Nephron progenitor cell (in vitro differentiated cells): ENCODE measurements around the gene LGALS3.

Experiments used
- DNase-seq: peaks from one replicate; pipeline ENCODE4 v3.0.0; 2021
- H3K27ac Mint-ChIP-seq: 2 replicates; pipeline ENCODE4 v1.8.0; 2021; ENCODE audit warnings: mild to moderate bottlenecking, moderate library complexity, mixed read lengths
- H3K27me3 Mint-ChIP-seq: 2 replicates; pipeline ENCODE4 v1.8.0; 2021; ENCODE audit warnings: mild to moderate bottlenecking, low read depth, mixed read lengths; ENCODE audit not compliant: poor library complexity
- H3K36me3 Mint-ChIP-seq: 2 replicates; pipeline ENCODE4 v1.8.0; 2021; ENCODE audit warnings: low read depth, mixed read lengths
- H3K4me1 Mint-ChIP-seq: 2 replicates; pipeline ENCODE4 v1.8.0; 2021; ENCODE audit warnings: mixed read lengths
- H3K4me3 Mint-ChIP-seq: 2 replicates; pipeline ENCODE4 v1.8.0; 2021; ENCODE audit warnings: mild to moderate bottlenecking, moderate library complexity, mixed read lengths
- H3K9me3 Mint-ChIP-seq: 2 replicates; pipeline ENCODE4 v1.8.0; 2021; ENCODE audit warnings: mild to moderate bottlenecking, moderate library complexity, mixed read lengths
- CTCF ChIP-seq: fragments of 200-600 bp; sonication (generic); IDR thresholded peaks from 2 replicates; pipeline ENCODE4 v1.5.0; 2021; ENCODE audit warnings: antibody characterized with exemption

LGALS3 gene

GRCh38 chr14:55170526-55170925 is 41.5 kb downstream of the LGALS3 start:
- no peak for DNase-seq
- Mint-ChIP-seq H3K4me3 (no peak overlapping the region), H3K9me3 (no peaks in the 10 kb centered on the region), H3K27me3 (no peaks in the 10 kb centered on the region), H3K27ac (no peak overlapping the region), H3K36me3 (peaks cover 51% of the 10 kb centered on the region), H3K4me1 (no peaks in the 10 kb centered on the region)
- no peak for TF ChIP-seq CTCF

DNA sequence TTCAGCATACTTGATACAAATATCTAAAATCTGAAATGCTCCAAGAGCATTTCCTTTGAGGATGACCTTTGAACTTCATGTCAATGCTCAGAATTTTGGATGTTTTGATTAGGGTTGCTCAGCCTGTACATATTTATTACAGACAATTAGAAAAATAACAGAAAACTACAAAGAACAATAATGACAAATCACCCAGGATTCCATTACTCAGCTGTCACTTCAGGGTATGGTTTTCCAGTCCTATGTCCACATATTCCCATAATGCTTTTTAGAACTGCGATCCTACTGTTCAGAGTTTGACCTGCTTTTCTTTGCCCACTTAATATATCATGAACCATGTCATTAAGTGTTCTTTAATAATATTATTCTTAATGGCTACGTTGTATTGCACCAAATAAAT is 51.0 kb downstream of the LGALS3 start:
- Mint-ChIP-seq H3K27me3 (no peaks in the 10 kb centered on the region), H3K27ac (no peak overlapping the region), H3K4me3 (no peak overlapping the region), H3K36me3 (peaks cover 81% of the 10 kb centered on the region), H3K4me1 (no peaks in the 10 kb centered on the region), H3K9me3 (no peaks in the 10 kb centered on the region)
- no peak for DNase-seq
- TF ChIP-seq CTCF: no peak

DNA sequence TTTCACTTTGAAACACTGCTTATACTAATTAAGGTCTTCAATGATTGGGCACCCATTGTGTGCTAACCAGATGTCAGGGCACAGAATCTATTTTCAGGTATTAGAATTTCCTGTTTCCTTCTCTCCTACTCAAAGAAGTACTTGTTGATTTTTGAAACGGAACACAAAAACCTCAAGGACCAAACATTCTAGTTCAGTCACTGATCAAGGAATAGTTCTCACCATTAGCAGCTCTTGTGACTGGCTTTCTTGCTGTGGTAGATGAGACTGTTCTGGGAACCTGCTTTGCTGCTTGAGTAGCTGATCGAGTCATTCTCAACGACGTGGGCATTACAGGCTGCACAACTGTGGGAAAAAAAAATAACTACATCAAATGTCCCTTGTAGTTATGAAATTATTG is 51.4 kb downstream of the LGALS3 start:
- DNase-seq: no peak
- H3K27ac Mint-ChIP-seq: no peak overlapping the region
- no peak overlapping the region for H3K4me3 Mint-ChIP-seq
- peaks cover 79% of the 10 kb centered on the region for H3K36me3 Mint-ChIP-seq
- no peaks in the 10 kb centered on the region for H3K27me3 Mint-ChIP-seq
- H3K4me1 Mint-ChIP-seq: no peaks in the 10 kb centered on the region
- H3K9me3 Mint-ChIP-seq: no peaks in the 10 kb centered on the region
- TF ChIP-seq CTCF: no peak

DNA sequence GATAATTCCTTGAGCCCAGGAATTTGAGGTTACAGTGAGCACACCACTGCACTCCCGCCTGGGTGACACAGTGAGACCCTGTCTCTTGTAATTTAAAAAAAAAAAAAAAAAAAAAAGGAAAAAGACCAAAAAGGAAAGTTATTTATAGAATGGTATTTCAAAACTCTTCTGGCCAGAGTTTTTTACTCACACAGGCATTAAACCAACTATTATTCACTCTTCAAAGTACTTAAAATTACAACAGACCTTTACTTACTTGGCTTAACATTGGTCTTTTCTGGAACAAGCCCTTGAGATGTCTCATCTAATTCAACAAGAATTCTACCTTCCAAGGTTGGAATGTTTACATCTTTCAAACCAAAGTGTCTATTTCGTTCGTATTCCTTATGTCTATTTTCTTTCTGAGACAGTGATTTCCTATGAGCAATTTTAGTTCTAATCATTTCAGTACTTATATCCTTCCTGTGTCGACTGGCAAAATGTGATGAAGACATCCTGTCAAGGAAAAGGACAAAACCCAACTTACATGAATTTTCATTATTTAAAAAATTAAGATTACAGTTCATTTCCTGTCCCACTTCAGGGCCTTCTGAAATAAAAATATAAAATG is 59.7 kb downstream of the LGALS3 start:
- TF ChIP-seq CTCF: no peak
- no peak for DNase-seq
- Mint-ChIP-seq H3K4me1 (peaks cover 22% of the 10 kb centered on the region), H3K9me3 (peaks cover 10% of the 10 kb centered on the region), H3K27me3 (no peaks in the 10 kb centered on the region), H3K27ac (no peak overlapping the region), H3K4me3 (peak overlapping the region; percentile 94), H3K36me3 (peaks cover 36% of the 10 kb centered on the region)

DNA sequence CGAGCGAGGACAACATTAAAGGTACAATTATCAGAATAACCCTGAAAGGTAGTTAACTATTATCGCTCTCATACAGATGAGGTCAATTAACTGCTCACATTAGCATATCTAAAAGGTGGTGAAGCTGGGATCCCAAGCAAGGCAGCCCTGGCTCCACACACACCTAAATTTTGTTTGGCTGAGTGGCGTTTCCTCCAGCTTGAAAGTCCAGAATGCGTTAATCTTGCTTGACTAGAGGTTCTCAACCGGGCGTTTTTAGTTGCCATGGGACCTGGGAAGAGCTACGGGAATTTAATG is 61.8 kb downstream of the LGALS3 start:
- Mint-ChIP-seq H3K36me3 (peaks cover 29% of the 10 kb centered on the region), H3K27ac (peak overlapping the region; percentile 93), H3K27me3 (peaks cover 2% of the 10 kb centered on the region), H3K4me3 (peak overlapping the region; percentile 94), H3K9me3 (peaks cover 10% of the 10 kb centered on the region), H3K4me1 (peaks cover 22% of the 10 kb centered on the region)
- DNase-seq: no peak
- TF ChIP-seq CTCF: no peak

DNA sequence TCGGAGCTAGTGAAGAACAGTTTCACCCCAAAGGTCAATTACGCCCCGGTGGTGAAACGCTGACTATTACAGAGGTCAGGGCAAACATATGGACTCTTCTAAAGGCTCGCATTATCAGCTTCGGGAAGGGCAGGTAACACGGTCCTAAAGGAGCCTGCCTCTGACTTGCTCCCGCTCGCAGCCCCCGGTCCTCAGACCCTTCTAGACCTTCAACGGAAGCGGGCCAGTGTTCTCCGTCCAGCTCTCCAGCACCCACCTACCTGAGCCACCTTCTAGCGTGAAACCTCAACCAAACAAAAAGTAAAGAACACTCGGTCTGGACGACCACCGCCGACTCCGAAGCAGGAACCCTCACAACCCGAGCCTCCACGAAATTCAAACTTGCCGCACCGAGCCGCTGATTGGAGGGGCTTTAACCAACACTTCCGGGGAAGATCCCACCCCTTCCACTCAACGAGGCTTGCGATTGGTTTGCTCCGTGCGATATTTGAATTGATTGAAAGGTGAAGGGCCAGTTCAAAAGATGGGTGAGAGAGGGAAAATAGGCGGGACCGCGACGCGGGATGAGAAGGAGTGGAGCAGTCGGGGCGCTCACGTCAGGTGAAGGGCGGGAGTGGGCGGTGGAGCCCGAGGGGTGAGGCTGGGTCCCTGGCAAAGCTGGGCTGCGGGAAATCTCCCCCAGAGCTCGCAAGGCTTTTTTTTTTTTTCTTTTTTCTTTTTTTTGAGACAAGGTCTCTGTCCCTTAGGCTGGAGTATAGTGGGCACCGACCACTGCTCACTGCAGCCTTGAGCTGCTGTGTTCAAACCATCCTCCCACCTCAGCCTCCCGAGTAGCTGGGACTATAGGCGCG is 62.4 kb downstream of the LGALS3 start, which contains the start of gene DLGAP5:
DLGAP5 (minus strand) TSS at position 383 of the 851 bp plus-strand sequence. CDS start 2,406 bp downstream, outside the sequence.
- H3K36me3 Mint-ChIP-seq: peaks cover 25% of the 10 kb centered on the region
- peak within 1 kb of the TSS; percentile 93 for H3K27ac Mint-ChIP-seq
- no peak for TF ChIP-seq CTCF
- H3K9me3 Mint-ChIP-seq: peaks cover 10% of the 10 kb centered on the region
- DNase-seq: peak; percentile 87
- H3K27me3 Mint-ChIP-seq: peaks cover 2% of the 10 kb centered on the region
- peaks cover 22% of the 10 kb centered on the region for H3K4me1 Mint-ChIP-seq
- peak within 1 kb of the TSS; percentile 94 for H3K4me3 Mint-ChIP-seq
